HG03354 (cell line): ENCODE results near the gene DST.
"Not testable (repeated sequence)": the region's sequence is repeated elsewhere in the genome, so short reads cannot be mapped to it uniquely, and the experiment has no call there.

ENCODE experiments used
- ATAC-seq: cut with Tn5 transposase; IDR thresholded peaks from one replicate; pipeline ENCODE4 v1.9.1; 2021; ENCODE audit warnings: mild to moderate bottlenecking; ENCODE audit not compliant: unreplicated experiment, poor library complexity, severe bottlenecking

Gene DST

DNA sequence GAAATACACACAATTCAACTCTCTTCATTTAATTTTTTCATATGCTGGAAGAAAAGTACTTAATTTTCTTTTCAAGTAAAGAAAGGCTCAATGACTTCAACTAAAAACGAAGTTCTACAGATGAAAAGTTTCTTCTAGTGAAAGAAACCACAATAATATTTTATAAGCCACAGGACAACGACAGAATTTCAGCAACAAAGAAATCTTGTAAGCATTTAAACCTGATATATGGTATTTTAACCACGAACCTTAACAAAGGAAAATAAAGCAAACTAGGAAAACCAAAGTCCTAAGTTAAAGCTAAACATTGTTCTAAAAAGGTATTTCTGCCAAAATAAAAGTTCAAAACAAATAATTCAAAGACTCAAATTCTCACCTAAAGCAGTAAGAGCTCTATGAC, 24.6 kb upstream of the DST start:
- no peak for ATAC-seq

DNA sequence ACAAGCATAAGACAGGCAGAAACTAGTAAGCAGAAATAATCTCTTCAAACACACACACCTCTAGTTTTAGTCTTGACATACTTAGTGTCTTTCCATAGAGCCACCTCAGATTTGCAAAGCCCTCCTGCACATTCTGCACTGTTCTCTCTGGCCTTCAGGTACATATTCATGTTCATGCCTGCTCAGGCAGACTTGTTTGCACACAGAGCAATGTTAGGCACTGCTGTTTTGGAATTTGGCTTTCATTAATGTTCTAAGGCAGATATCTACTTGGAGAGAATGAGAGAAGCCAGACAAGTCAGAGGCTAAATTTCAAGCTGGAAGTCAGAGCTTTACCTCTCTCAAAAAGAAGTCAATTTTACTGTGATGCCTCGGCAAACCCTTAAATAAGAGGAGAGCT, 21.3 kb upstream of the DST start:
- no peak for ATAC-seq

GRCh38 chr6:56663344-56663743, 20.7 kb upstream of the DST start:
- ATAC-seq = no peak

GRCh38 chr6:56661338-56661737, 18.6 kb upstream of the DST start:
- ATAC-seq = not testable (repeated sequence)

DNA sequence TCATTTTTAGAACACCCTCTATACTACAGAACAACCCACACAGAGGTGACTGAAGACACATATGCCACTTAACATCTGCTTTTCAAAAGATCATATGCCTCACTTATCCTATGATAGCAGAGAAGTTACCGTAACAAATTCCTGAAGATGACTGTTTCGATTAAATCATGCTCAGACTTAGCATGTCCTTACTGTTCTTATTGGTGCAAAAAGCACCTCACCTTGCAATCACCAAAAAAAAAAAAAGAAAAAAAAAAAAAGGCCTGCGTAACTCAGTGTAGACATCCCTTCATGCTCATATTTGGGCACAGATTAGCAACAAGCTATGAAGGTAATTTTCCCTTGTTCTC, 17.7 kb upstream of the DST start:
- ATAC-seq = no peak

- ATAC-seq = peak; percentile 93
These were observed 17.2 kb upstream of the DST start for GRCh38 chr6:56659721-56660380.

GRCh38 chr6:56658326-56658725, 15.6 kb upstream of the DST start:
- ATAC-seq = no peak

DNA sequence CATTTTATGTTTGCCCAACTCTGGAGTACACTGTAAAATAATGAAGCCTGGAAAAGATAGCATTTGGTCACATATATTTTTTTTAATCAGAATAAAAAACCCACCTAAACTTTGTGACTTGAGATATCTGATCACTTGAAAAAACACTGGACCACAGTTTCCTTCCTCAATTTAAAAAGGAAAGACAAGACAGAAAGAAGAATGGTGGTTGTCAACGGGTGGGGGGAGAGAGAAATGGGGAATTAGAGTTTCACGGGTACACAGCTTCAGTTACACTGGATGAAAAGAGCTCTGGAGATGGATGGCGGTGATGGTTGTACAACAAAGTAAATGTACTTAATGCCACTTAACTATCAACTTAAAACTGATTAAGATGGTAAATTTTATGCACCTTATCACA, 14.7 kb upstream of the DST start:
- ATAC-seq = no peak

GRCh38 chr6:56656466-56656865, 13.8 kb upstream of the DST start:
- no peak for ATAC-seq

- ATAC-seq = no peak
These were observed 13.3 kb upstream of the DST start for GRCh38 chr6:56655996-56656395.

DNA sequence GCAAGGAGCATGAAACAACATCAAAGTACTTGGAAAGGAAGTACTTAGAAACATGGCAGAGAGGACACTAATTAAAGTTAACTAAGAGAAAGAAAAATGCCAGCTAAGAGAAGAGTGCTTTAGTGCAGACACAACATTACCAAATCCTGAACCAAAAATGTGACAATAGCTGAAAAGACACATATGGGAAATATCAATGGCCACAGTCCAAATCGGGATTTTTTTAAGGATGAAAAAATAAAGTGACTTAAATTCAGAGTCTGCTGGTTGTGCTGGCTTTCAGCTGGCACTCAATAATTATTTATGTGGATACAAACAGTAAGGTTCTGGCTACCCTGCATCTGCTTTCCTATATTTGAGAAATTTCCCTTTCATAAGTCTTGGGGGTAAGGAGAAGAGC, 12.6 kb upstream of the DST start:
- no peak for ATAC-seq

GRCh38 chr6:56652994-56653393, 10.3 kb upstream of the DST start:
- no peak for ATAC-seq

DNA sequence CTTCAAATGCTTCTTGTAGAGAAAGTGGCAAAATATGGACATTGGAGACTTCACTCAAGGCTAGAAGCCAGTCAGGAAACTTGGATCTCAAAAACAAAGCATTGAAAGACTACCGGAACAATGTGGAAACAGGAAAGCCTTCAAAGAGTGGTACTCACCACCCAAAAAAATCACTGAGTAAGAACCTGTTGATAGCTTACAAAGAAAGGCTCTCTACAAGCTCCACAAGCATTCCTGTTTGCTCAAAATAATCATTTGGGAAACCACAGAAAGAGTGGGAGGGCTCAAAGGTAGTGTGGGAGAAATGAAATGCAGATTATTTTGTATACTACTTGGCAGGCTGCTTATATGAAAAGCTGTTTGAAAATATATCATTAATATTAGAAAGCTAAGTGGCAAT, 9.5 kb upstream of the DST start:
- ATAC-seq = no peak

DNA sequence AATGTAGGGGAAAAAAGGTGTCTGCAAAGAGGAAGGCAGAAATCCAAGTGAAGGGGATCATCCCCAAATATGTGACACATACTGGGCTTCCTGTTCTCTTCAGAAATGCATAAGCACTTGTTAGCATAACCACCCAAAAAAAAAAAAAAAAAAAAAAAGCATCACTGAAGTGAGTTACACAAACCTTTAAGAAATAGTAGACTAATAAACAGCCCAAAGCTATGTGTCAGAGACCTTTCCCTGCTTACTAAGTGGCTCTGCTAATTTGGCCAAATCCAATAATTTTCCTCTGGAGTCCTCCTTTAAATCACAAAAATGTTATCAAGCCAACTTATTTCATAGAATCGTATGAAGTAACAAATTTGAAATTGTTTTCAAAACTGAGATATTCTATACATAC, 7.5 kb upstream of the DST start:
- ATAC-seq = no peak

DNA sequence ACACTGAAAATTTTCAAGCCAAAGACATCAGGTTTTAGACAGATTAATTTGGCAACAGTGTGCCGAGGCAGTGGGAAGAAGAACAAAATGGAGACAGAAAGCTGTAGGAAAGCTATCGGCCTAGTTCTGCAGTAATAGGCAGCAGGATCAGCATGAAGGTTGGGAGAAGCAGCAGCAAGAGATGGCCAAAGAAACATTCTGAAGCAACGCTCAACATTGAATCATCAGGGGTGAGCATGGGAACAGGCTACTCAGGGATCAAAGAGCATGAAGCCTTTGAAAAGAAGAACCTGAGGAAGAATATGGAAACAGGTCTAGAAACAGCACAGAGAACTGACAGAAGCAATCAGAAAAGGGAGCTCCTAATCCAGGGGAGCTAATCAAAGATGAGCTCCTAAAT, 7.1 kb upstream of the DST start:
- ATAC-seq = no peak

GRCh38 chr6:56649053-56649769, 6.5 kb upstream of the DST start:
- no peak for ATAC-seq

- ATAC-seq = no peak
These were observed 4.6 kb upstream of the DST start for GRCh38 chr6:56647172-56647762.

DNA sequence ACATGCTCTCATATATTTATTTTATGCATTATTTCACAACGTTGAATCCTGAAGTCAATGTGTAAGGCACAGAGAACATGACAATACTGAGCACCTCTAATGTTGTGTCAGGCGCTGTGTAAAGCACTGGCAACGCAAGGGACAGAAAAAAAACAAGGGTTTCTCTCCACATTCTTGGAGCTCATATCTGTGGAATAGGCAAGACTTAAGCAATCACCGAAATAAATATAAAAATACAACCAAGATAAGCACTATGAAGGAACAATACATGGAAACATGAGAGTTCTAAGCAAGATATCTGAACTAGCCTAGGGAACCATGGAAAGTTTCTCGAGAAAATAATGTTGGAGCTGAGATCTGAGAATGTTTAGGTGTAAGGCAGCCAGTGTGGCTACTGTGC, 1.7 kb upstream of the DST start:
- ATAC-seq = no peak

DNA sequence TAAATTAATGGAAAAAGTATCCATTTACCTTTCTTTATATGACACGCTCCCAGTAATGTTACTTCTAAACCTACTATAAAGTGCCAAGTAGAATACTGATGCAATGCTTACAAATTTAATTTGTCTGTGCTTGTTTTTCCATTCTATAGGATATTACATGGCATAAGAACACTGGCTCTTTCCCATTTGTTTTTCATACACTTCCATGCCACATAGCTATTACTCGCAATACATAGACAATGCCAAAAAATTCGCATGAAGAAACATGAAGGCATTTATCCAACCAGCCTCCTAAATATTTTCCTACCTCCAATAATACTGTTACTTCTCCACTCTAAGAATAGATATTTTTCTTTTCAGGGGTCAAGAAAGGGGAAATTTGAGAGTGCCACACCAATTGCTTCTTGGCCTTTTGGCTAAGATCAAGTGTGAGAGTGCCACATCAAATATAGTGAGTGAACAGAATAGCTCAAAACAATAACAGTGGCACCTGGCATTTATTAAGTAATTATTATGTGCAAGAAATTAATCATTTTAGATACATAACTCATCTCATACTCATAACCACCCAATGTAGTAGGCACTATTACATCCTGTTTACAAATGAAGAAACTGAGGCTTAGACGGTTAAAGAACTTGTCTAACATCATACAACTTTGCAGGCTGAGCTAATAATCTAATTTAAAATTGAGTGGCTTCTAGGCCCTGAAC, 845 bp upstream of the DST start:
- ATAC-seq = no peak

GRCh38 chr6:56640374-56640773, 2.3 kb downstream of the DST start:
- ATAC-seq = no peak

DNA sequence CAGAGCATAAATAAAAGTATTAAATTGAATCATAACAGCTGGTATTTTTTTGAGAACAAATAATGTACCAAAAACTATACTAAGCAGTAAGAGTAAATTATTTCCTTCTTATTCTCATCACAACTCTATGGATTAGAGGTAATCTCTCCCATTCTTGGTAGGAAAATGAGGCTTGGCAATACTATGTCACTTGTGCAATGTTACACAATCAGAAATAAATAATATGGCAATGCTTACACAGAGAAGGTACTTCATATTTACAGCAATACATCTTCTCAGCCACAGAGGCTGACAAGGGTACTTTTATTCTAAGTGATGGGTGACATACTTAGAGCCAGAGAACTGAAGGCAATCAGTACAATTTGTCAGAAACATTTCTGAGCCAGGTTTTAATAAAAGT, 3.9 kb downstream of the DST start:
- ATAC-seq = no peak
